GM12873 (cell line): ENCODE measurements around the gene IGSF5.

Experiments
- CTCF ChIP-seq: IDR thresholded peaks from 2 replicates; pipeline ENCODE4 v1.5.1; 2012; ENCODE audit warnings: low read depth, mild to moderate bottlenecking, moderate library complexity, low read length, control low read depth; ENCODE audit not compliant: insufficient read depth; ENCODE audit errors: missing control alignments

The IGSF5 gene

GRCh38 chr21:39721885-39722284, 23.1 kb upstream of the IGSF5 start:
- TF ChIP-seq CTCF = no peak

GRCh38 chr21:39724944-39725343, 20.0 kb upstream of the IGSF5 start:
- TF ChIP-seq CTCF = no peak

GRCh38 chr21:39726133-39726532, 18.9 kb upstream of the IGSF5 start:
- no peak for TF ChIP-seq CTCF

GRCh38 chr21:39727401-39728120, 17.4 kb upstream of the IGSF5 start:
- no peak for TF ChIP-seq CTCF

- TF ChIP-seq CTCF = no peak
Observed at GRCh38 chr21:39728341-39728740, 16.6 kb upstream of the IGSF5 start.

- no peak for TF ChIP-seq CTCF
Observed at GRCh38 chr21:39730418-39731157, 14.4 kb upstream of the IGSF5 start.

GRCh38 chr21:39736716-39737115, 8.3 kb upstream of the IGSF5 start:
- no peak for TF ChIP-seq CTCF
